ENCODE data around the gene HS2ST1. TPM values are rescaled to one million over a fixed set of nuclear protein-coding genes. Genes with fewer than 3 reads are reported as not detected.
"Not testable (repeated sequence)": the region's sequence is repeated elsewhere in the genome, so short reads cannot be mapped to it uniquely, and the experiment has no call there.

The HS2ST1 gene
- total RNA-seq, 1 experiment from 2014 or later, result 27.5 TPM

GRCh38 chr1:87066708-87067107 lies 152.3 kb downstream of the HS2ST1 start:
- not testable (repeated sequence) for DNase-seq (ENCODE audit: low read depth)

- no peak for DNase-seq (ENCODE audit: low read depth)
These were observed 158.0 kb downstream of the HS2ST1 start for GRCh38 chr1:87072411-87072810.

DNA sequence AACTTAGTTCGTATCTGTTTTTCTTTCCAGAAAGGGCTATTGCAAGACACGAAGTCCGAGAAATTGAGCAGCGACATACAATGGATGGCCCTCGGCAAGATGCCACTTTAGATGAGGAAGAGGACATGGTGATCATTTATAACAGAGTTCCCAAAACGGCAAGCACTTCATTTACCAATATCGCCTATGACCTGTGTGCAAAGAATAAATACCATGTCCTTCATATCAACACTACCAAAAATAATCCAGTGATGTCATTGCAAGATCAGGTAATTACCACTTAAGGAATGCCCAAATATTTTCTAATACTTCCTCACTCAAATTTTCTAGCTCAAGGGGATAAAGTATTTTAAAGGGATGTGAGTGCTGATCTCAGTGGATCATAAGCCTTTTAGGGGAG lies 158.5 kb downstream of the HS2ST1 start:
- no peak for DNase-seq (ENCODE audit: low read depth)

GRCh38 chr1:87074001-87074795 lies 159.8 kb downstream of the HS2ST1 start:
- no peak for DNase-seq (ENCODE audit: low read depth)

- DNase-seq (ENCODE audit: low read depth), result no peak
These were observed 163.7 kb downstream of the HS2ST1 start for GRCh38 chr1:87077959-87078639.

DNA sequence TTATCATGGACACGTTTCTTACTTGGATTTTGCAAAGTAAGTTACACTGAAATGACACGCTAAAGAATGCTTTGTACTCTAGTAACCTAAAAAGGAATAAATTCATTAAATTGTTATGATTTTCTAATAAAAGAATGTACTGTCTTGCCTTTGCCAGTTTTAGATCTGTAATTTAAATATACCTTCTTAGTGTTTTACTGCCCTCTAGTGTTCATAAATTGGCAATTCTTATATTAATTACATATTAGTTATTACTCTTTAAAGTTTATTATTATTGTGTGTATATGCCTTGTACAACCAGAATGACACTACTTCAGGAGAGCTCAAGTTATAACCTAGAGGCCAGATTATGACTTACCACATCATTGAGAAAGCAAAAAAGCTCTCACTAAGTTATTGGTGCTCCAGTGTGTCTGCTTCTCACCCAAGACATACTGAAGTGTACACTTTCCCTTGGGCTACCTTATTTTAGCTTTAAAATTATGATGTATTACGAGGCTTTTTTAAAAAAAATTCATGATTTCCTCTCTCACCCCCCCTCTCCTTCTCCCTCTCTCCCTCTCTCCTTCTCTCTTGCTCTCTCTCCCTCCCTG lies 169.9 kb downstream of the HS2ST1 start:
- DNase-seq (ENCODE audit: low read depth), result peak; percentile 27

GRCh38 chr1:87086120-87086519 lies 171.7 kb downstream of the HS2ST1 start:
- no peak for DNase-seq (ENCODE audit: low read depth)

- no peak for DNase-seq (ENCODE audit: low read depth)
These were observed 174.8 kb downstream of the HS2ST1 start for GRCh38 chr1:87089070-87089736.

GRCh38 chr1:87089823-87090222 lies 175.4 kb downstream of the HS2ST1 start:
- no peak for DNase-seq (ENCODE audit: low read depth)

DNA sequence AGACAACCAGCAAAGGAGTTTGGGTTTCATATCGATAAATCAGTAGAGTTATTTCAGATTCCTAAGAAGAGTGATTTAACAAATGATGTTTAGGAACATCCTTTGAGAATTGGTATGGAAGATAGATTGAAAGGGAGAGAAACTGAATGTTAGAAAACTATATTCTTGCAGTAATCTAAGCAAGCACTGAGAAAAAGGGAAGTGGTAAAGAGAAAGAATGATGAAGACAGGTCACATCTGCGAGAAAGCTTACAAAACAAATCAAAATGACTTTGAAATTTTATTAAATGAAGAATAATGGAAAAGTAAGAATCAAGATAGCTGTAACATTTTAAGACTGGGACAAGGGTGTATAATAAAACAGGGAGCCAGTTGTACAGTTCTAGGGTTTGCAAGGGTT lies 177.0 kb downstream of the HS2ST1 start:
- no peak for DNase-seq (ENCODE audit: low read depth)

DNA sequence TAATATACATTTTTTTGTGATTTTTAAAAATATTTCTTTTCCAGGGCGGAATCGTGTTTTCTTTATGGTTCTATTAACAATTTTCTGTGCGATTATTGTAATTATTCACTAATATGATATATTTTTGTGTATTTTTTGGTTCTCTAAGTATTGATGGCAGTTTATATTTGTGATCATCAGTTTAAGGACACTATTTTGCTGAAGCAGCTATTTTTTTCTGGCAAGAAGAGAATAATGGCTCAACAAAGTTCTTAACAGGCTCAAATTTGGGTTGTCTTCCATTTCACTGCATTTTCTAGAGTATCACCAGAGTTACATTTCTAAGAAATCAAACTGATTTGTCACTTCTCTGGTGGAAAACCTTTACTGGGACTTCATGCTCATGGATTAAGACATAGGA lies 178.4 kb downstream of the HS2ST1 start:
- DNase-seq (ENCODE audit: low read depth), result no peak

DNA sequence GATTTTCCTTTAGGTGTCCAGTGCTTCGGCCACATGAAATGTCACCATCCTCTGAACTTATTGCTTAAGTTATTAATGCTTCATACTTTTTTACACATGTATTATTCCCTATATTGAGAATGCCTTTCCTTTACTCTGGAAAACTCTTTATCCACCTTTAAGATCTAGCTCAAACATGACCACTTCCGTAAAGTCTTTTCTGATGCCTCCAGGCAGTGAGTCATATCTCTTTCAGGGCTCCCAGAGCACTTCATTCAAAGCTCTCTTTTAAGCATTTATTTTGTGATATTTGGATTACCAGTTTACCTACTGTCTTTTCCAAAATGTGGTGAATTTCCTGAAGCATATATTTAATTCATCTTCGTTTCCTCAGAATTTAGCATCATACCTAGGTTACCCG lies 178.9 kb downstream of the HS2ST1 start:
- DNase-seq (ENCODE audit: low read depth), result peak; percentile 90

DNA sequence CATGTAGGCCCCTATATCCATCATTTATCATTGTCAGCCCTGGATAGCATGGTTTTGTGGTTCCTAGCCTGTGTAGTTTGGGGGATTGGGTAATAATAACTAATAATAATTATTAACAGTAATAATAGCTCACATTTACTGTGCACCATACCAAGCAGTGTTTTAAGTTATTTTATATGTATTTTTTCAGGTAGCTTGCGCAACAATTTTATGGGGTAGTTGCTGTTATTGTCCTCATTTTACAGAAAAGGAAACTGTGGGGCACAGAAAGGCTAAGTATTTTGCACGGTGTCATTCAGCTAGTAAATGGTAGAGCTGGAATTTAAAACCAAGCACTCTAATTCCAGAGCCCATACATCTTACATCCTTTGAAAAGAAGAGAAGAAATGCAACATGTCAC lies 179.8 kb downstream of the HS2ST1 start:
- no peak for DNase-seq (ENCODE audit: low read depth)

GRCh38 chr1:87100271-87100670 lies 185.8 kb downstream of the HS2ST1 start:
- no peak for DNase-seq (ENCODE audit: low read depth)

DNA sequence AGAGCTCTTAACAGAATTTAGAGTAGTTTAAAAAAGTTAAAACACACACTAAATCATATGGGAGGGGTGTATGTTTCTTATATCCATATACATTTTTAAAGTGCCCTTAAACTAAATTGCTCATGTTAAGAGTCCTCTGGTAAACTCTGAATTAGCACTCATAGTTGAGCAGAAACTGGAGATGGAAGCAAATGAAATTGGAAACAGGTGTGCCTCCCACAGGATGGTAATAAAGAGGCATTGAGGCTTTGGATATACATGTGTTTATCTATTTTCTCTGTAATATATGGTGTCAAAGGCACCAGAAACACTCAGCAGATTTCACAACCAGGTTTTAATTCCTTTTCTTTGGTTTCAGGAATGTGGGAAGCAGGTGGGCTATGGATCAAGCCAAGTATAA lies 188.6 kb downstream of the HS2ST1 start:
- DNase-seq (ENCODE audit: low read depth), result no peak

GRCh38 chr1:87104140-87104539 lies 189.7 kb downstream of the HS2ST1 start:
- no peak for DNase-seq (ENCODE audit: low read depth)

GRCh38 chr1:87104945-87105344 lies 190.5 kb downstream of the HS2ST1 start:
- no peak for DNase-seq (ENCODE audit: low read depth)

- DNase-seq (ENCODE audit: low read depth), result no peak
These were observed 191.7 kb downstream of the HS2ST1 start for GRCh38 chr1:87106144-87106543.

- no peak for DNase-seq (ENCODE audit: low read depth)
These were observed 192.4 kb downstream of the HS2ST1 start for GRCh38 chr1:87106867-87107266.

DNA sequence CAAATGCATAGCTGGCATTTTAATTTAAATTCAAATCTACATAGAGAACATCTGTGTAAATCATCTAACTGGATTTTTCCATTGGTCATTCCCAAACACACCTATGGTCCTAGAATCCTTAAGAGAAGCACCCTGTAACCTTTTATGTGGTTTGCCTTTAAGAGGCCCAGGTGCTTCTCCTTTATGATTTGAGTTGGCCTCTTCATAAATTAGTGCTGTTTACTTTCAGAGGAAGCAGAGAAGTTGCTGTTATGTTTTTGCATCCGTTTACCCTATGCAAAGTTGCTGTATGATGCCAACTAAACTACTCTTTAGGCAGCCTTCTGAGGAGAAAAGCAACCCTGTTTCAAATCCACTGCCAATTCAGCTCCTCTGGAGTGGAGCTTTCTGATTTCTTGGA lies 193.8 kb downstream of the HS2ST1 start:
- DNase-seq (ENCODE audit: low read depth), result no peak

- DNase-seq (ENCODE audit: low read depth), result peak; percentile 26
These were observed 194.5 kb downstream of the HS2ST1 start for GRCh38 chr1:87108814-87109411.

All from RPMI7951 (cell line).